ENCODE measurements around the gene RIN3. TPM values are rescaled to one million over a fixed set of nuclear protein-coding genes. Genes with fewer than 3 reads are reported as not detected.

Gene RIN3
- total RNA-seq, 6 experiments from 2014 or later = 19.7 to 26.0 (median 24.6) TPM

DNA sequence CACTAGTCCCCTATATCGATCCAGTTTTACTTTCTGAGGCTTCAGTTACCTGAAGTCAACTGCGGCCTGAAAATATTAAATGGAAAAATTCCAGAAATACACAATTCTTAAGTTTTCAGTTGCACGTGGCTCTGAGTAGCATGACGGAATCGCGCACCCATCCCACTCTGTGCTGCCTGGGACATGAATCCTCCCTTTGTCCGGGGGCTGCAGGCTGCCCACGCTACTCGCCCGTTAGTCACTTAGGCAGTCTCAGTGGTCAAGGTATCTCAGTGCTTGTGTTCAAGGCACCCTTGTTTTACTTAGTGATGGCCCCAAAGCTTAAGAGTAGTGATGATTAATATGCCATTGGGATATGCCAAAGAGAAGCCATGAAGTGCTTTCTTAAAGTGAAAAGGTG lies 188.2 kb downstream of the RIN3 start:
- H3K36me3 Mint-ChIP-seq (ENCODE audit: low read depth) = no peaks in the 10 kb centered on the region
- DNase-seq = no peak

DNA sequence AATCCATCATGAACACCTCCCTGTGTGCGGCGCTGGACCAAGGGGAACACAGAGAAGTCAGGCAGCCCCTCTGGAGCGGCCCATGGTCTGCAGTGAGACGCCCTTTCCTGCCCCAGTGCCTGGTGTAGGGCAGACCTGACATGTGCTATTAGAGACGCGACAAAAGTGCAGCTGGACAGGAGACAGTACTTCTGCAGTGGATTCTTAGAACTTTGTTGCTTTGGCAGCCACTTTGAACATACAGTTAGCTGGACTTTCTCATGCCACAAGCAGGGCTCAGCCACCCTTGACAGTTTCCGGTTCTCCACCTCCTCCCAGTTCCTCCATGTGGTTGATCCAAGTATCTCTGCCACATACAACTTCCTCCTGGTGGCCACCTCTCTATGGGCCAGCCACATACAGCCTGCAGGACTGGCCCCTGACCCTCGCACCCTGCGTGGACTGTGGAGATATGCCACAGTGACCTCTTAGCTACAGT lies 188.9 kb downstream of the RIN3 start:
- Mint-ChIP-seq H3K4me3 (no peak overlapping the region), H3K27ac (no peak overlapping the region), H3K36me3 (ENCODE audit: low read depth) (no peaks in the 10 kb centered on the region)

More for the DNA sequence above, 188.2 kb downstream of the RIN3 start:
- H3K4me3 Mint-ChIP-seq = no peak overlapping the region
- no peaks in the 10 kb centered on the region for H3K4me1 Mint-ChIP-seq (ENCODE audit: low read depth)
- no peaks in the 10 kb centered on the region for H3K9me3 Mint-ChIP-seq
- H3K27ac Mint-ChIP-seq = no peak overlapping the region
- TF ChIP-seq, protein P1, sequence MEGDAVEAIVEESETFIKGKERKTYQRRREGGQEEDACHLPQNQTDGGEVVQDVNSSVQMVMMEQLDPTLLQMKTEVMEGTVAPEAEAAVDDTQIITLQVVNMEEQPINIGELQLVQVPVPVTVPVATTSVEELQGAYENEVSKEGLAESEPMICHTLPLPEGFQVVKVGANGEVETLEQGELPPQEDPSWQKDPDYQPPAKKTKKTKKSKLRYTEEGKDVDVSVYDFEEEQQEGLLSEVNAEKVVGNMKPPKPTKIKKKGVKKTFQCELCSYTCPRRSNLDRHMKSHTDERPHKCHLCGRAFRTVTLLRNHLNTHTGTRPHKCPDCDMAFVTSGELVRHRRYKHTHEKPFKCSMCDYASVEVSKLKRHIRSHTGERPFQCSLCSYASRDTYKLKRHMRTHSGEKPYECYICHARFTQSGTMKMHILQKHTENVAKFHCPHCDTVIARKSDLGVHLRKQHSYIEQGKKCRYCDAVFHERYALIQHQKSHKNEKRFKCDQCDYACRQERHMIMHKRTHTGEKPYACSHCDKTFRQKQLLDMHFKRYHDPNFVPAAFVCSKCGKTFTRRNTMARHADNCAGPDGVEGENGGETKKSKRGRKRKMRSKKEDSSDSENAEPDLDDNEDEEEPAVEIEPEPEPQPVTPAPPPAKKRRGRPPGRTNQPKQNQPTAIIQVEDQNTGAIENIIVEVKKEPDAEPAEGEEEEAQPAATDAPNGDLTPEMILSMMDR (IDR thresholded peaks at IDR 0.05) = no peak
- H3K27me3 Mint-ChIP-seq (ENCODE audit: insufficient read depth) = no peaks in the 10 kb centered on the region; the same call in 1 of the 2 replicates

DNA sequence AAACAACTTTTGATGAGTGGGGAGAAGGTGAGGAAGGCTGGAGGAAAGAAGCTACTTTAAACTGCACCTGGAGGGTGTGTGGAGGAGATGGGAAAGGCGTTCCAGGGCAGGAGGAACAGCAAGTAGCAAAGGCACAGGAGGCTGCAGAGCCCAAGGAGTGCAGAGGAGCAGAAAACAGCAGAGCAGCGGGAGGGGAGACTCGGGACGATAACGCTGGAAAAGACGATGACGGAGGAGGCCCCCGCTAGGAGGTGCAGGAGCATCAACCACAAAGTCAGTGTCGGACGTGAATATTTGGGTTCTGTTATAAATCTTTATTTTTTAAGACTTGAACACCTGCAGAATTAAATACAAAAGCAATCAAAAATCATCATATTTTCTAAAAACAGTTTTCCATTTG lies 189.9 kb downstream of the RIN3 start:
- no peak for DNase-seq
- H3K9me3 Mint-ChIP-seq = no peaks in the 10 kb centered on the region
- no peaks in the 10 kb centered on the region; the same call in 1 of the 2 replicates for H3K27me3 Mint-ChIP-seq (ENCODE audit: insufficient read depth)
- H3K4me1 Mint-ChIP-seq (ENCODE audit: low read depth) = peaks cover under 1% of the 10 kb centered on the region
- H3K36me3 Mint-ChIP-seq (ENCODE audit: low read depth) = no peaks in the 10 kb centered on the region
- H3K4me3 Mint-ChIP-seq = no peak overlapping the region
- TF ChIP-seq, protein P1 (IDR thresholded peaks at IDR 0.05) = no peak
- H3K27ac Mint-ChIP-seq = no peak overlapping the region

More for the DNA sequence above, 188.9 kb downstream of the RIN3 start:
- Mint-ChIP-seq H3K4me1 (ENCODE audit: low read depth) (no peaks in the 10 kb centered on the region), H3K9me3 (no peaks in the 10 kb centered on the region), H3K27me3 (ENCODE audit: insufficient read depth) (no peaks in the 10 kb centered on the region; the same call in 1 of the 2 replicates)
- TF ChIP-seq, protein P1 (IDR thresholded peaks at IDR 0.05) = no peak
- no peak for DNase-seq

- H3K4me1 Mint-ChIP-seq (ENCODE audit: low read depth) = peaks cover 8% of the 10 kb centered on the region
- TF ChIP-seq, protein P1 (IDR thresholded peaks at IDR 0.05) = no peak
- no peaks in the 10 kb centered on the region for H3K9me3 Mint-ChIP-seq
These were observed 190.6 kb downstream of the RIN3 start for GRCh38 chr14:92704036-92704804.

DNA sequence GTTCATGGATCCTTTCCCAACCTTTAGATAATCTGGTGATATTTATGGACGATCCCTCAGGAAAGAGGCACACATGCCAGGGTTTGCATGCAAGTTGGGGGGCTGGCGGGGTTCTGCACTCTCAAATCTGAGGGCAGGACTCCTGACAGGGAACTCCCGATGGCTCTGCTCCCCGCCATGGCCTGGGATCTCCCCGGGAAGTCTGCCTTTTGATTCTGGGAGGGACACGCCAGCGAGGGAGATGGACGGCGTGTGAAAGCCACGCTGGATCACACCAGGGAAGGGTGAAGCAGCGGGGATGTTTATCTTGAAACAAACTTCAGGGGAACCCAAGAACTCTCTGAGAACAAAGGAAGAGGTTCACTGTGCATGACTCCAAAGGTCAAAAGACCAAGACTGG lies 191.2 kb downstream of the RIN3 start:
- H3K9me3 Mint-ChIP-seq = no peaks in the 10 kb centered on the region
- H3K36me3 Mint-ChIP-seq (ENCODE audit: low read depth) = no peaks in the 10 kb centered on the region
- no peak overlapping the region for H3K4me3 Mint-ChIP-seq
- no peaks in the 10 kb centered on the region; the same call in 1 of the 2 replicates for H3K27me3 Mint-ChIP-seq (ENCODE audit: insufficient read depth)
- no peak for DNase-seq
- H3K4me1 Mint-ChIP-seq (ENCODE audit: low read depth) = peaks cover 14% of the 10 kb centered on the region
- no peak overlapping the region for H3K27ac Mint-ChIP-seq
- TF ChIP-seq, protein P1 (IDR thresholded peaks at IDR 0.05) = no peak

More at GRCh38 chr14:92704036-92704804, 190.6 kb downstream of the RIN3 start:
- no peaks in the 10 kb centered on the region; the same call in 1 of the 2 replicates for H3K27me3 Mint-ChIP-seq (ENCODE audit: insufficient read depth)
- no peak overlapping the region for H3K27ac Mint-ChIP-seq
- DNase-seq = no peak
- H3K4me3 Mint-ChIP-seq = no peak overlapping the region
- no peaks in the 10 kb centered on the region for H3K36me3 Mint-ChIP-seq (ENCODE audit: low read depth)

Measured in HFFc6 (cell line).